SU-DHL-6 (cell line): ENCODE measurements around the gene AP5S1.

Experiments used
- H2AFZ ChIP-seq: fragments of 200-600 bp; sonication (generic); 2 replicates; pipeline ENCODE4 v1.6.1; 2014; ENCODE audit warnings: low read depth, mild to moderate bottlenecking, moderate library complexity, mixed read lengths, antibody characterized with exemption, low read length; ENCODE audit not compliant: severe bottlenecking
- H3F3A ChIP-seq: fragments of 200-600 bp; shearing (Covaris generic); 2 replicates; pipeline ENCODE4 v1.6.0; 2016; ENCODE audit warnings: antibody characterized with exemption, mild to moderate bottlenecking; ENCODE audit not compliant: insufficient read depth
- H3K27ac ChIP-seq: fragments of 200-600 bp; sonication (generic); 2 replicates; pipeline ENCODE4 v1.5.1; 2016; ENCODE audit warnings: low read depth, mild to moderate bottlenecking, low read length, moderate library complexity, mixed read lengths
- H3K27me3 ChIP-seq: fragments of 200-600 bp; sonication (generic), shearing (Covaris generic); 2 replicates; pipeline ENCODE4 v1.6.0; 2014; ENCODE audit warnings: mild to moderate bottlenecking, low read length
- H3K36me3 ChIP-seq: fragments of 200-600 bp; sonication (generic); 2 replicates; pipeline ENCODE4 v1.6.1; 2014; ENCODE audit warnings: mild to moderate bottlenecking, low read length, mixed read lengths
- H3K4me2 ChIP-seq: fragments of 300-600, 200-600 bp; shearing (Covaris generic), sonication (generic); 2 replicates; pipeline ENCODE4 v1.6.0; 2014; ENCODE audit warnings: low read length, low read depth, mild to moderate bottlenecking; ENCODE audit not compliant: poor library complexity, severe bottlenecking
- H3K4me3 ChIP-seq: fragments of 200-600 bp; sonication (generic); 2 replicates; pipeline ENCODE4 v1.5.1; 2014; ENCODE audit warnings: antibody characterized with exemption, low read length, mild to moderate bottlenecking, mixed read lengths; ENCODE audit not compliant: insufficient read depth, poor library complexity, severe bottlenecking
- H3K79me2 ChIP-seq: fragments of 200-600 bp; sonication (generic); 2 replicates; pipeline ENCODE4 v1.6.1; 2014; ENCODE audit warnings: mild to moderate bottlenecking, low read length, moderate library complexity; ENCODE audit not compliant: insufficient read depth
- H3K9ac ChIP-seq: fragments of 200-600 bp; sonication (generic); 2 replicates; pipeline ENCODE4 v1.7.0; 2014; ENCODE audit warnings: mild to moderate bottlenecking, low read length
- H3K9me2 ChIP-seq: fragments of 200-600 bp; sonication (generic); replicated peaks from 2 replicates; pipeline ENCODE4 v1.6.1; 2014; ENCODE audit warnings: low read length; ENCODE audit not compliant: insufficient read depth
- H3K9me3 ChIP-seq: fragments of 200-600 bp; sonication (generic); 2 replicates; pipeline ENCODE4 v1.6.1; 2014; ENCODE audit warnings: low read length, mixed read lengths; ENCODE audit not compliant: insufficient read depth
- H4K20me1 ChIP-seq: fragments of 200-600 bp; sonication (generic); 2 replicates; pipeline ENCODE4 v1.6.1; 2014; ENCODE audit warnings: low read depth, mild to moderate bottlenecking, antibody characterized with exemption, low read length, moderate library complexity, mixed read lengths
- EZH2phosphoT487 ChIP-seq: fragments of 200-600 bp; sonication (generic), shearing (Covaris generic); conservative IDR thresholded peaks from 2 replicates; pipeline ENCODE4 v1.6.1; 2018; ENCODE audit warnings: mild to moderate bottlenecking, antibody characterized with exemption, low read length, moderate library complexity, mixed read lengths
- TF ChIP-seq, protein P1 (sequence below): fragments of 200-600 bp; sonication (generic); IDR thresholded peaks from one replicate; pipeline ENCODE4 v1.5.1; 2017; ENCODE audit warnings: antibody characterized with exemption, mild to moderate bottlenecking, low read length, moderate library complexity; ENCODE audit not compliant: insufficient read depth, poor library complexity, severe bottlenecking

The AP5S1 gene

DNA sequence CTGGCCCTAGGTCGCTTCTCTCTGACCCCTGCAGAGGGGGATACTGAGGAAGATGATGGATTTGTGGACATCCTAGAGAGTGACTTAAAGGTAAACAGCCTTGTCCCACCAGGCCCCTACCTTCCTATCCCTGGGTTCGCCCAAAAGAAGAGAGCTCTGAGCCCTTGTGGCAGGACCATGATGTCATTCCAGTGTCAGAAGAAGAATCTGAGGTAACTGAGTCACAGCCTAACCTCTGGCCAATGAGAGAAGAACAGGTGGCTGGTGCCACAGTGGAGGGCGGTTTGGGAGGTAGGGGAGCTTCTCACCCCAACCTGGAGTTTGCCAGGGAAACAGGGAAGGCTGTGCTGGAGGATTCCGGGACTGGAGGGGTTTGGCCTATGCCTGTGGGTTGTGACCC, 19.0 kb upstream of the AP5S1 start:
- no peak overlapping the region for H3K9ac ChIP-seq

DNA sequence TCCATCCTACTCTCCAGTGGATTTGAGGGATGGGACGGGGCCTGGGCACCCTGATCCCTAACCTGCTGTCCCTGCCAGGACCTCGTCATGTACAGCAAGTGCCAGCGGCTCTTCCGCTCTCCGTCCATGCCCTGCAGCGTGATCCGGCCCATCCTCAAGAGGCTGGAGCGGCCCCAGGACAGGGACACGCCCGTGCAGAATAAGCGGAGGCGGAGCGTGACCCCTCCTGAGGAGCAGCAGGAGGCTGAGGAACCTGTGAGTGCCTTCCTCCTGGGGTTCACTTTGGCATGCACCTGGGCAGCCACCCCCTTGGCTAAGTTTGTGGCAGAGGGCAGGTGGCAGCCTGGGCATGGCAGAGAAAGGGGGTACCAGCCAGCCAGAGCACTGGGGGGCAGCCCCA, 18.5 kb upstream of the AP5S1 start:
- no peaks in the 10 kb centered on the region for H3K36me3 ChIP-seq

More for the DNA sequence above, 19.0 kb upstream of the AP5S1 start:
- Histone ChIP-seq H3K27me3 (no peaks in the 10 kb centered on the region), H3K27ac (no peak overlapping the region), H3K4me3 (no peak overlapping the region), H3K79me2 (peaks cover 12% of the 10 kb centered on the region), H3K36me3 (no peaks in the 10 kb centered on the region), H3K9me3 (no peaks in the 10 kb centered on the region), H3K4me2 (no peak overlapping the region), H2AFZ (no peak overlapping the region), H3K9me2 (no peaks in the 10 kb centered on the region), H4K20me1 (no peaks in the 10 kb centered on the region), H3F3A (no peaks in the 10 kb centered on the region)
- TF ChIP-seq EZH2phosphoT487 = no peak
- TF ChIP-seq, protein P1, sequence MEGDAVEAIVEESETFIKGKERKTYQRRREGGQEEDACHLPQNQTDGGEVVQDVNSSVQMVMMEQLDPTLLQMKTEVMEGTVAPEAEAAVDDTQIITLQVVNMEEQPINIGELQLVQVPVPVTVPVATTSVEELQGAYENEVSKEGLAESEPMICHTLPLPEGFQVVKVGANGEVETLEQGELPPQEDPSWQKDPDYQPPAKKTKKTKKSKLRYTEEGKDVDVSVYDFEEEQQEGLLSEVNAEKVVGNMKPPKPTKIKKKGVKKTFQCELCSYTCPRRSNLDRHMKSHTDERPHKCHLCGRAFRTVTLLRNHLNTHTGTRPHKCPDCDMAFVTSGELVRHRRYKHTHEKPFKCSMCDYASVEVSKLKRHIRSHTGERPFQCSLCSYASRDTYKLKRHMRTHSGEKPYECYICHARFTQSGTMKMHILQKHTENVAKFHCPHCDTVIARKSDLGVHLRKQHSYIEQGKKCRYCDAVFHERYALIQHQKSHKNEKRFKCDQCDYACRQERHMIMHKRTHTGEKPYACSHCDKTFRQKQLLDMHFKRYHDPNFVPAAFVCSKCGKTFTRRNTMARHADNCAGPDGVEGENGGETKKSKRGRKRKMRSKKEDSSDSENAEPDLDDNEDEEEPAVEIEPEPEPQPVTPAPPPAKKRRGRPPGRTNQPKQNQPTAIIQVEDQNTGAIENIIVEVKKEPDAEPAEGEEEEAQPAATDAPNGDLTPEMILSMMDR = no peak

DNA sequence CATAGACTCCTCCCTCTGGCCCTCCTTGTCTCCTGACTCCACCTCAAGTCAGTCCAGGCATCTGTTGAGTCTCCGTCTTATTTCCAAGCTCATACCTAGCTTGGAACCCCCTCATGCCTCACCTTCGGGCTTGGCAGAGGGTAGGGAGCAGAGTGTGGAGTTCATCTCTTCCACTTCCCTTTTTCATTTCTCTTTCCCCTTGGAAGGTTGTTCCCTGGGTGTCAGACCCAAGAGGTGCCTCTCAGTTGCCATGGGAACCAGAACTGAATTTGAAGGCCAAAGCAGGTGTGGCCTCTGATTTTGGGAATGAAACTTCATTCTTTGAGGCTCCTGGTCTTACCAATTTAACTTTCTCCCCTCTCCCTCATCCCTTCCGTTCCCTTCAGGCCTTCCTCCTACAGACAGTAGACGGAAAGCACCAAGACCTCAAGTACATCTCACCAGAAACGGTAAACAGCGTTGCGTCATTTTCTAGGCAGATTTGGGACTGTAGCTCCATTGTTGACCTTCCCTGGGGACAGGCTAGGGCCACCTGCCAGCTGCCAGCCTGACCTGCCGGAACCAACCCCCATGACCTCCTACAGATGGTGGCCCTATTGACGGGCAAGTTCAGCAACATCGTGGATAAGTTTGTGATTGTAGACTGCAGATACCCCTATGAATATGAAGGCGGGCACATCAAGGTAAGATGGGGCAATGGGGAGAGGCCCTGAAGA, 17.7 kb upstream of the AP5S1 start:
- Histone ChIP-seq H4K20me1 (no peaks in the 10 kb centered on the region), H3K36me3 (no peaks in the 10 kb centered on the region), H3K27me3 (no peaks in the 10 kb centered on the region), H3K9ac (no peak overlapping the region), H3K27ac (no peak overlapping the region), H3K4me3 (no peak overlapping the region), H3K9me2 (no peaks in the 10 kb centered on the region), H3K9me3 (no peaks in the 10 kb centered on the region), H3K79me2 (no peaks in the 10 kb centered on the region; the same call in 1 of the 2 replicates), H2AFZ (no peak overlapping the region), H3F3A (peaks cover 7% of the 10 kb centered on the region; the same call in 1 of the 2 replicates), H3K4me2 (no peak overlapping the region)
- TF ChIP-seq, protein P1 = no peak
- TF ChIP-seq EZH2phosphoT487 = no peak

More for the DNA sequence above, 18.5 kb upstream of the AP5S1 start:
- Histone ChIP-seq H2AFZ (no peak overlapping the region), H3F3A (peaks cover 2% of the 10 kb centered on the region; the same call in 1 of the 2 replicates), H4K20me1 (no peaks in the 10 kb centered on the region), H3K4me2 (no peak overlapping the region), H3K9ac (no peak overlapping the region), H3K9me3 (no peaks in the 10 kb centered on the region), H3K9me2 (no peaks in the 10 kb centered on the region), H3K27ac (no peak overlapping the region), H3K79me2 (peaks cover 7% of the 10 kb centered on the region), H3K27me3 (no peaks in the 10 kb centered on the region), H3K4me3 (no peak overlapping the region)
- TF ChIP-seq, protein P1 = no peak
- no peak for TF ChIP-seq EZH2phosphoT487
